CD4-positive, alpha-beta T cell (primary cell): ENCODE measurements around the gene LUC7L2. TPM values are rescaled to one million over a fixed set of nuclear protein-coding genes. Genes with fewer than 3 reads are reported as not detected.

Source experiments
- ATAC-seq: fragments of 200-7000 bp; cut with Tn5 transposase; one replicate; pipeline ENCODE4 v1.10.0; 2022; ENCODE audit warnings: mild to moderate bottlenecking; ENCODE audit not compliant: poor library complexity
- CTCF ChIA-PET: fragments of 350-600 bp; sonication (Branson Sonifier 250); formaldehyde crosslinking; loops from one replicate; lab custom pipeline; 2021; ENCODE audit warnings: antibody characterized with exemption, inconsistent platforms; lab: Charles Lee
- POLR2A ChIA-PET: fragments of 350-600 bp; sonication (Branson Sonifier 250); formaldehyde crosslinking; loops from one replicate; lab custom pipeline; 2021; ENCODE audit warnings: antibody characterized with exemption, inconsistent platforms; lab: Charles Lee
- DNase-seq, 14 experiments: peaks; one replicate each; pipeline ENCODE4 v3.0.0-alpha.2; 2013 to 2020; ENCODE audit warnings: mixed read lengths in 2 of 14
- H3K27ac ChIP-seq, 2 donors: one replicate each; pipeline versions ENCODE4 v1.5.1 to v1.7.0; 2013; ENCODE audit warnings: low read length in 2 of 2, low read depth in 1 of 2, mild to moderate bottlenecking in 1 of 2
- H3K27me3 ChIP-seq, 2 experiments: 1 replicate in 1 of 2; 2 replicates in 1 of 2; pipeline versions ENCODE4 v1.6.1 to v1.7.0; 2013; ENCODE audit warnings: low read length in 2 of 2, control low read depth in 1 of 2, mild to moderate bottlenecking in 1 of 2, moderate library complexity in 1 of 2; ENCODE audit not compliant: insufficient read depth in 2 of 2, control insufficient read depth in 1 of 2
- H3K36me3 ChIP-seq: one replicate; pipeline ENCODE4 v1.6.1; 2013; ENCODE audit warnings: low read length, control low read depth; ENCODE audit not compliant: insufficient read depth
- H3K4me1 ChIP-seq: one replicate; pipeline ENCODE4 v1.6.1; 2013; ENCODE audit warnings: low read length, control low read depth; ENCODE audit not compliant: insufficient read depth
- H3K4me3 ChIP-seq: one replicate; pipeline ENCODE4 v1.5.1; 2013; ENCODE audit warnings: mild to moderate bottlenecking, low read length, moderate library complexity
- H3K9me3 ChIP-seq, 2 experiments: 1 replicate in 1 of 2; 2 replicates in 1 of 2; pipeline versions ENCODE4 v1.6.1 to v1.7.0; 2013; ENCODE audit warnings: low read length in 2 of 2, mild to moderate bottlenecking in 2 of 2, control low read depth in 1 of 2, moderate library complexity in 1 of 2; ENCODE audit not compliant: control insufficient read depth in 1 of 2, insufficient read depth in 1 of 2
- H3K27ac Mint-ChIP-seq: one replicate; pipeline ENCODE4 v1.8.0; 2020; ENCODE audit warnings: mixed read lengths
- H3K27me3 Mint-ChIP-seq: one replicate; pipeline ENCODE4 v1.8.0; 2021; ENCODE audit warnings: mixed read lengths
- H3K36me3 Mint-ChIP-seq: one replicate; pipeline ENCODE4 v1.8.0; 2021; ENCODE audit warnings: low read depth, mixed read lengths
- H3K4me1 Mint-ChIP-seq: one replicate; pipeline ENCODE4 v1.8.0; 2021; ENCODE audit warnings: low read depth, mixed read lengths
- H3K4me3 Mint-ChIP-seq: one replicate; pipeline ENCODE4 v1.8.0; 2020; ENCODE audit warnings: mild to moderate bottlenecking, mixed read lengths
- H3K9me3 Mint-ChIP-seq: one replicate; pipeline ENCODE4 v1.8.0; 2020; ENCODE audit warnings: mixed read lengths
- CTCF ChIP-seq: fragments of 200-600 bp; IDR thresholded peaks from one replicate; pipeline ENCODE4 v1.8.0; 2022; ENCODE audit warnings: antibody characterized with exemption, mild to moderate bottlenecking
- intact Hi-C, 2 experiments: fragments of 100-400 bp; cut with DNase I in 1 of 2; cut with micrococcal nuclease in 1 of 2; formaldehyde crosslinking; loops; one replicate each; pipeline versions ENCODE4 v1.15.1 to v1.9.0; 2023 to 2025; cut with DNase I, micrococcal nuclease
- total RNA-seq, 174 experiments: library from RNA in 2 of 174; stranded (reverse) in 2 of 174; gene quantifications; one replicate each; pipeline ENCODE4 v1.2.3 and lab custom pipeline; 2021 to 2026

LUC7L2 gene
- total RNA-seq, 2 experiments from 2014 or later: 177 to 194 TPM

GRCh38 chr7:139339025-139339424 is 20.7 kb upstream of the LUC7L2 start:
- Histone ChIP-seq H3K4me3 (no peak overlapping the region), H3K27me3 (no peaks in the 10 kb centered on the region), H3K4me1 (peaks cover 19% of the 10 kb centered on the region), H3K27ac (no peak overlapping the region), H3K36me3 (no peaks in the 10 kb centered on the region), H3K9me3 (peaks cover 0 to 5% of the 10 kb centered on the region in 2 experiments)
- Mint-ChIP-seq H3K27me3 (peaks cover 8% of the 10 kb centered on the region), H3K9me3 (peaks cover 4% of the 10 kb centered on the region), H3K4me1 (peaks cover 38% of the 10 kb centered on the region), H3K4me3 (peak overlapping the region; percentile 94), H3K36me3 (peaks cover 27% of the 10 kb centered on the region), H3K27ac (peak overlapping the region; percentile 99)
- no peak for ATAC-seq
- ChIA-PET POLR2A (interaction anchor here (0.7 to 10.5 kb wide), 5 partner anchors 10 to 452 kb away, joined by 3 to 166 read pairs (median 5); partner anchors contain the start of gene LUC7L2), CTCF (interaction anchor here (0.7 to 1.6 kb wide), 2 partner anchors 54 to 95 kb away, joined by 4 to 5 read pairs; no protein-coding TSS in a partner anchor)
- DNase-seq: peak in 1 of 14 experiments; percentile 23
- intact Hi-C loops: loop anchor here in 1 of 2 experiments (5.0 to 10.0 kb wide), 2 partner anchors 107 to 444 kb away; partner anchors contain the start of gene UBN2
- no peak for TF ChIP-seq CTCF

GRCh38 chr7:139339698-139340036 is 20.0 kb upstream of the LUC7L2 start:
- ATAC-seq (no peak), DNase-seq (no peak)
- intact Hi-C loops: loop anchor here (1.0 to 10.0 kb wide), 6 partner anchors 21 to 587 kb away; partner anchors contain the start of gene UBN2 (in 2 of the 2)
- CTCF ChIA-PET: interaction anchor here (0.8 to 1.6 kb wide), 2 partner anchors 20 to 95 kb away, joined by 4 read pairs; partner anchors contain the start of gene LUC7L2
- peaks cover 43% of the 10 kb centered on the region for H3K4me1 Mint-ChIP-seq
- peak overlapping the region; percentile 98 to 99 for H3K27ac ChIP-seq
- peaks cover 4% of the 10 kb centered on the region for H3K9me3 Mint-ChIP-seq
- no peaks in the 10 kb centered on the region for H3K36me3 ChIP-seq
- peaks cover 27% of the 10 kb centered on the region for H3K36me3 Mint-ChIP-seq
- peaks cover 0 to 5% of the 10 kb centered on the region in 2 experiments for H3K9me3 ChIP-seq
- peak overlapping the region; percentile 94 for H3K4me3 Mint-ChIP-seq
- POLR2A ChIA-PET: interaction anchor here (0.8 to 10.5 kb wide), 10 partner anchors 11 to 838 kb away, joined by 3 to 166 read pairs (median 4); partner anchors contain the start of gene LUC7L2
- peak overlapping the region; percentile 79 for H3K4me3 ChIP-seq
- no peaks in the 10 kb centered on the region for H3K27me3 ChIP-seq
- peak overlapping the region; percentile 99 for H3K27ac Mint-ChIP-seq
- peaks cover 19% of the 10 kb centered on the region for H3K4me1 ChIP-seq
- H3K27me3 Mint-ChIP-seq: peaks cover 8% of the 10 kb centered on the region
- TF ChIP-seq CTCF: no peak

- POLR2A ChIA-PET: interaction anchor here (0.6 to 10.5 kb wide), 11 partner anchors 11 to 838 kb away, joined by 3 to 166 read pairs (median 3); partner anchors contain the start of gene LUC7L2
These were observed 19.5 kb upstream of the LUC7L2 start for GRCh38 chr7:139340037-139340807.

More at GRCh38 chr7:139340037-139340807, 19.5 kb upstream of the LUC7L2 start:
- DNase-seq (peak; percentile 95 to 100 (median 97)), ATAC-seq (peak; percentile 82)
- intact Hi-C loops: loop anchor here (1.0 to 10.0 kb wide), 5 partner anchors 20 to 588 kb away; partner anchors contain the start of gene UBN2 (in 1 of the 2)
- peaks cover 3% of the 10 kb centered on the region for H3K36me3 ChIP-seq
- peaks cover 0 to 5% of the 10 kb centered on the region in 2 experiments for H3K9me3 ChIP-seq
- H3K27ac ChIP-seq: peak overlapping the region; percentile 98 to 99
- Mint-ChIP-seq H3K36me3 (peaks cover 31% of the 10 kb centered on the region), H3K27ac (peak overlapping the region; percentile 99), H3K9me3 (peaks cover 4% of the 10 kb centered on the region), H3K4me3 (peak overlapping the region; percentile 94), H3K4me1 (peaks cover 43% of the 10 kb centered on the region), H3K27me3 (peaks cover 8% of the 10 kb centered on the region)
- no peaks in the 10 kb centered on the region for H3K27me3 ChIP-seq
- TF ChIP-seq CTCF: peak; percentile 43
- CTCF ChIA-PET: interaction anchor here (0.8 to 1.6 kb wide), 2 partner anchors 20 to 94 kb away, joined by 4 read pairs; partner anchors contain the start of gene LUC7L2
- H3K4me3 ChIP-seq: peak overlapping the region; percentile 79
- peaks cover 19% of the 10 kb centered on the region for H3K4me1 ChIP-seq
